OCI-LY1 (cell line): ENCODE measurements around the gene DNHD1.

Experiments used
- CTCF ChIP-seq: fragments of 200-600 bp; sonication (generic), shearing (Covaris generic); IDR thresholded peaks from 2 replicates; pipeline ENCODE4 v1.5.1; 2017; ENCODE audit warnings: mild to moderate bottlenecking, antibody characterized with exemption, low read length, moderate library complexity, mixed read lengths
- EZH2 ChIP-seq: fragments of 200-600 bp; sonication (generic), shearing (Covaris generic); IDR thresholded peaks from 2 replicates; pipeline ENCODE4 v1.8.0; 2017; ENCODE audit warnings: borderline replicate concordance, mixed run types, mild to moderate bottlenecking, antibody characterized with exemption, low read length, moderate library complexity, mixed read lengths

GRCh38 chr11:6565325-6565724, 68.2 kb downstream of the DNHD1 start:
- no peak for TF ChIP-seq CTCF
- TF ChIP-seq EZH2 = no peak
